Measurements from ENCODE around the gene PCSK5.

GRCh38 chr9:76115396-76115795, 224.9 kb downstream of the PCSK5 start:
- TF ChIP-seq CTCF (optimal IDR thresholded peaks at IDR 0.05 in 1 of 3, IDR thresholded peaks at IDR 0.05 in 1 of 3, conservative IDR thresholded peaks at IDR 0.05 in 1 of 3; ENCODE audit: extremely low read depth in 1 of 3, insufficient read depth in 2 of 3, low read length in 3 of 3) = no peak
- no peak for TF ChIP-seq EZH2 (IDR thresholded peaks at IDR 0.05; ENCODE audit: low read length)
